ENCODE measurements around the gene COX18. TPM values are rescaled to one million over a fixed set of nuclear protein-coding genes. Genes with fewer than 3 reads are reported as not detected.

COX18 gene
- total and polyA plus RNA-seq, 2 of the 4 experiments (the other 2 are of a cell fraction), result 8.0 to 22.0 TPM

DNA sequence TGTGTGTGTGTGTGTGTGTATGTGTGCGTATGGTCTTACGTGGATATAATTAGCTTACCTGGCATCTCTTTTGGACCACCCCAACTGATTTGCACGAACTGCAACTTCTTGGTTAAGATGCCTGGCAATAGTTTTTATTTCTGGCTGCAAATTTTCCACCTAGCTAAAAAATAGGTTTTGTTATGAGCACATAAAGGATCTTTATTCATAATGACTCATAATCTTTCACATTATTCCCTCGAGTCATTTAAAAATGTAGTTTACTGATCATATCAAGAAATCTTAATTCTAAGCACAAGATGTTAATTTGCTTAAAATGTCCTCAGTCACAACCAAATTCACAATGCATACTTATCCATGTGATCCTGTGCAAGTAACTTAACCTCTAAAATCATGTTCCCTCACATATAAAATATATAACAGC, 1.5 kb downstream of the COX18 start:
- Histone ChIP-seq H3K4me2 (ENCODE audit: low read depth, low read length) (peak overlapping the region; percentile 99), H4K5ac (ENCODE audit: low read depth, low read length) (peak overlapping the region; percentile 43; the same call in 1 of the 2 replicates), H3K4ac (ENCODE audit: low read depth, low read length) (peak overlapping the region; percentile 64; the same call in 1 of the 2 replicates), H2AK9ac (replicated peaks; ENCODE audit: low read depth, low read length, poor library complexity) (no peak overlapping the region), H2AFZ (replicated peaks; ENCODE audit: low read length, poor library complexity) (no peak overlapping the region), H3K9ac (ENCODE audit: low read depth, low read length) (peak overlapping the region; percentile 62), H3K27ac (ENCODE audit: insufficient read depth, low read length) (peak overlapping the region; percentile 82; the same call in 1 of the 2 replicates), H3K36me3 (ENCODE audit: control insufficient read depth, insufficient read depth, low read length) (0 out of 2 replicates have a peak, but pooled peaks cover 2% of the 10 kb centered on the region), H3K9me3 (ENCODE audit: control insufficient read depth, insufficient read depth, low read length) (no peaks in the 10 kb centered on the region), H2BK120ac (ENCODE audit: low read depth, low read length) (no peak overlapping the region; the same call in 1 of the 2 replicates), H3K14ac (replicated peaks; ENCODE audit: low read depth, low read length) (0 out of 2 replicates have a peak overlapping the region, but pooled peaks have one; percentile 79), H3K27me3 (ENCODE audit: control insufficient read depth, insufficient read depth, low read length) (no peaks in the 10 kb centered on the region), H4K8ac (ENCODE audit: low read depth in 2 of 2, low read length in 2 of 2) (peak overlapping the region; percentile 79 to 87; a peak in 3 of 4 replicates), H3K4me1 (ENCODE audit: control insufficient read depth, insufficient read depth, low read length) (no peaks in the 10 kb centered on the region; the same call in 1 of the 2 replicates), H2BK15ac (ENCODE audit: low read depth, low read length) (0 out of 3 replicates have a peak overlapping the region, but pooled peaks have one; percentile 0), H3K56ac (ENCODE audit: extremely low read depth, insufficient read depth, low read length) (peak overlapping the region; percentile 75; the same call in 1 of the 2 replicates), H4K20me1 (ENCODE audit: insufficient read depth, low read length) (no peaks in the 10 kb centered on the region), H3K9me1 (ENCODE audit: insufficient read depth, low read length) (no peaks in the 10 kb centered on the region), H2AK5ac (ENCODE audit: low read depth, low read length) (no peak overlapping the region), H3K23ac (ENCODE audit: low read depth, low read length) (peak overlapping the region; percentile 86; the same call in 1 of the 2 replicates), H3K4me3 (ENCODE audit: insufficient read depth, low read depth, low read length) (peak overlapping the region; percentile 66), H2BK5ac (ENCODE audit: low read depth, low read length, poor library complexity, severe bottlenecking) (peak overlapping the region; percentile 62), H2BK20ac (ENCODE audit: low read depth, low read length) (no peak overlapping the region), H3K79me1 (ENCODE audit: low read depth in 1 of 2, low read length in 2 of 2) (peaks cover 15 to 26% of the 10 kb centered on the region in 2 experiments), H4K91ac (ENCODE audit: insufficient read depth, low read depth, low read length) (no peak overlapping the region), H3K18ac (ENCODE audit: low read depth, low read length) (0 out of 2 replicates have a peak overlapping the region, but pooled peaks have one; percentile 0)
- ATAC-seq (ENCODE audit: low read depth) (no peak), DNase-seq (peak; percentile 12)
- no CpG with 5 or more reads among the region's 4 CpGs for WGBS, 2 experiments (ENCODE audit: extremely low coverage in 2 of 2, insufficient read length in 1 of 2)
- in situ Hi-C loops (cut with MboI; ENCODE audit: low sequenced_read_pairs), result no loop called here
- TF ChIP-seq NFE2L2 (IDR thresholded peaks at IDR 0.05; ENCODE audit: low read depth, low read length) (no peak), MAFK (IDR thresholded peaks at IDR 0.05; ENCODE audit: low read depth, low read length) (no peak), CEBPB (IDR thresholded peaks at IDR 0.05; ENCODE audit: low read depth, low read length) (no peak), FOS (IDR thresholded peaks at IDR 0.05; ENCODE audit: low read depth, low read length) (no peak)
- TF ChIP-seq, protein P1, sequence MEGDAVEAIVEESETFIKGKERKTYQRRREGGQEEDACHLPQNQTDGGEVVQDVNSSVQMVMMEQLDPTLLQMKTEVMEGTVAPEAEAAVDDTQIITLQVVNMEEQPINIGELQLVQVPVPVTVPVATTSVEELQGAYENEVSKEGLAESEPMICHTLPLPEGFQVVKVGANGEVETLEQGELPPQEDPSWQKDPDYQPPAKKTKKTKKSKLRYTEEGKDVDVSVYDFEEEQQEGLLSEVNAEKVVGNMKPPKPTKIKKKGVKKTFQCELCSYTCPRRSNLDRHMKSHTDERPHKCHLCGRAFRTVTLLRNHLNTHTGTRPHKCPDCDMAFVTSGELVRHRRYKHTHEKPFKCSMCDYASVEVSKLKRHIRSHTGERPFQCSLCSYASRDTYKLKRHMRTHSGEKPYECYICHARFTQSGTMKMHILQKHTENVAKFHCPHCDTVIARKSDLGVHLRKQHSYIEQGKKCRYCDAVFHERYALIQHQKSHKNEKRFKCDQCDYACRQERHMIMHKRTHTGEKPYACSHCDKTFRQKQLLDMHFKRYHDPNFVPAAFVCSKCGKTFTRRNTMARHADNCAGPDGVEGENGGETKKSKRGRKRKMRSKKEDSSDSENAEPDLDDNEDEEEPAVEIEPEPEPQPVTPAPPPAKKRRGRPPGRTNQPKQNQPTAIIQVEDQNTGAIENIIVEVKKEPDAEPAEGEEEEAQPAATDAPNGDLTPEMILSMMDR (conservative IDR thresholded peaks at IDR 0.05; ENCODE audit: low read depth, low read length), result no peak
- BruUV-seq (replicated peaks), result no TSS peak
- POLR2A ChIA-PET (ENCODE audit: unreplicated experiment), result no interaction called here
- CTCF ChIA-PET, result no interaction called here
- intact Hi-C loops (cut with micrococcal nuclease), result loop anchor here (5.0 kb wide), 1 partner anchor 239 kb away; no protein-coding TSS in a partner anchor
- dilution Hi-C loops (cut with HindIII; ENCODE audit: low sequenced_read_pairs, unreplicated experiment), result no loop called here
